Measurements from ENCODE around the gene EEF1AKMT3.

- TF ChIP-seq CTCF (IDR thresholded peaks at IDR 0.05; ENCODE audit: low read length) (peak; percentile 89), EZH2 (IDR thresholded peaks at IDR 0.05; ENCODE audit: borderline replicate concordance, low read length) (no peak)
Observed at GRCh38 chr12:57782608-57783465, 10.4 kb downstream of the EEF1AKMT3 start, which contains the start of gene TSFM.

Data from OCI-LY1 (cell line).